Gastrocnemius medialis (tissue), 4 donors: ENCODE data around the gene CTIF. TPM values are rescaled to one million over a fixed set of nuclear protein-coding genes. Genes with fewer than 3 reads are reported as not detected.

Source experiments
- ATAC-seq, 2 donors: fragments of 150-250 bp; one replicate each; pipeline ENCODE4 v1.9.1; 2016
- DNase-seq, 2 donors: peaks; one replicate each; pipeline ENCODE4 v3.0.0-alpha.2; 2019
- H3K27ac ChIP-seq, 4 donors: fragments of 200-600 bp; sonication (generic); 1 replicate in 1 of 4; 2 replicates in 3 of 4; pipeline ENCODE4 v1.5.1; 2016 to 2018; ENCODE audit warnings: mild to moderate bottlenecking in 2 of 4, moderate library complexity in 1 of 4
- H3K27me3 ChIP-seq, 3 donors: fragments of 200-600 bp; sonication (generic) in 2 of 3; 1 replicate in 1 of 3; 2 replicates in 2 of 3; pipeline versions ENCODE4 v1.5.1 to v1.6.0; 2016 to 2019; ENCODE audit warnings: mild to moderate bottlenecking in 1 of 3, moderate library complexity in 1 of 3
- H3K36me3 ChIP-seq, 2 donors: fragments of 200-600 bp; sonication (generic) in 1 of 2; one replicate each; pipeline ENCODE4 v1.5.1; 2017 to 2018
- H3K4me1 ChIP-seq, 2 donors: fragments of 200-600 bp; sonication (generic) in 1 of 2; one replicate each; pipeline ENCODE4 v1.5.1; 2016 to 2017; ENCODE audit warnings: mild to moderate bottlenecking in 2 of 2
- H3K4me3 ChIP-seq, 4 donors: fragments of 200-600 bp; sonication (generic) in 3 of 4; 1 replicate in 1 of 4; 2 replicates in 3 of 4; pipeline ENCODE4 v1.5.1; 2016 to 2019; ENCODE audit warnings: mild to moderate bottlenecking in 2 of 4
- H3K9me3 ChIP-seq, 3 donors: fragments of 200-600 bp; sonication (generic) in 2 of 3; 1 replicate in 1 of 3; 2 replicates in 2 of 3; pipeline ENCODE4 v1.5.1; 2016 to 2019
- POLR2A ChIP-seq, 2 donors: fragments of 450-650 bp; IDR thresholded peaks; one replicate each; pipeline ENCODE4 v1.6.1; 2017; ENCODE audit warnings: antibody characterized with exemption in 2 of 2, mild to moderate bottlenecking in 2 of 2, moderate library complexity in 2 of 2
- in situ Hi-C, 4 donors: fragments of 200-750 bp; cut with MboI; loops; one replicate each; pipeline versions ENCODE4 v1.15.0 to v1.8.0; 2017; ENCODE audit warnings: low sequenced_read_pairs in 4 of 4
- intact Hi-C: fragments of 100-400 bp; cut with DNase I; formaldehyde crosslinking; loops from one replicate; pipeline ENCODE4 v1.15.1; 2023; ENCODE audit warnings: low total_unique reads
- total RNA-seq, 4 donors: library from RNA; depleted of rRNA; stranded (reverse); fragments of >200 nt; gene quantifications; one replicate each; pipeline versions ENCODE4 v1.1.0 to v1.2.3, GENCODE V29; 2016
- TF ChIP-seq, protein P1 (sequence below), 5 experiments: fragments of 450-650 bp in 3 of 5; fragments of 200-600 bp in 2 of 5; sonication (generic) in 2 of 5; IDR thresholded peaks in 4 of 5; conservative IDR thresholded peaks in 1 of 5; 1 replicate in 4 of 5; 2 replicates in 1 of 5; pipeline ENCODE4 v1.5.1; 2016 to 2019; ENCODE audit warnings: antibody characterized with exemption in 5 of 5, mild to moderate bottlenecking in 3 of 5, moderate library complexity in 3 of 5

The CTIF gene
- total RNA-seq, 4 donors from 2014 or later = 20.2 to 35.4 (median 23.1) TPM

DNA sequence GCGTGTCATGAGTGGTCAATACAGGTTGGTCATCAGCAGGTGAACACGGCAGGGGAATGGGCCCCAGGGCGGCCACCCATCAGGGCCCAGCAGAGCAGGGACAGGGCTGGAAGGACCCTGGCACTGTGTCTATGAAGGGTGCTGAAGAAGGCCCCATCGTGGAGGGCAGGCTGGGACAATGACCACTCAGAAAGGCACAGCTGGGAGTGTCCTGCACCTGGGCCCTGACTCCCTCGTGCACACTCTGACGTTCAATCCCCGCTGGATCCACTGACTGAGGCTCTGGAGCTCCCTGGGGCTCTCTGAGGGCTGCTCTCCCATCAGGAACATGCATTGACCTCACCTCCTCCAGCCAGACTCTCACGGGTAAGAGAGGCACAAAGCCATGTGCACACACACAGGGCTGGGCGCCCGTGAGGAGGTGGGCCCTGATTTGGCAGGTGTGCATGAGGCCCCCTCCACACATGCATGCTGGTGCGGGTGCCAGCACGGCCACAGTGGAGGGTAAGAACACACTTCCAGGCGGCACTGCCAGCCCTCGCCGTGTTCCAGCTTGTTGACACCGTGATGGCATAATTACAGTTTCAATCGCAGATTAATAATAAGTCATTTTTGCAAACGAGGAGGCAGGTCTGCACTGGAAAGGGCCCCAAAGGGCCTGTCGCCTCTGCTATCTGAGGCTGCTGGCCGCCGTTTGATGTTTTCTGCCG, 353.5 kb downstream of the CTIF start:
- no peaks in the 10 kb centered on the region for H3K27me3 ChIP-seq
- peaks cover 12 to 13% of the 10 kb centered on the region in 2 donors for H3K4me1 ChIP-seq
- no peaks in the 10 kb centered on the region for H3K36me3 ChIP-seq
- no peak overlapping the region for H3K4me3 ChIP-seq
- H3K9me3 ChIP-seq = no peaks in the 10 kb centered on the region
- no peak overlapping the region for H3K27ac ChIP-seq
- no peak for DNase-seq
- intact Hi-C loops = no loop called here
- ATAC-seq = no peak
- no peak for TF ChIP-seq POLR2A (IDR thresholded peaks at IDR 0.05)
- TF ChIP-seq, protein P1, sequence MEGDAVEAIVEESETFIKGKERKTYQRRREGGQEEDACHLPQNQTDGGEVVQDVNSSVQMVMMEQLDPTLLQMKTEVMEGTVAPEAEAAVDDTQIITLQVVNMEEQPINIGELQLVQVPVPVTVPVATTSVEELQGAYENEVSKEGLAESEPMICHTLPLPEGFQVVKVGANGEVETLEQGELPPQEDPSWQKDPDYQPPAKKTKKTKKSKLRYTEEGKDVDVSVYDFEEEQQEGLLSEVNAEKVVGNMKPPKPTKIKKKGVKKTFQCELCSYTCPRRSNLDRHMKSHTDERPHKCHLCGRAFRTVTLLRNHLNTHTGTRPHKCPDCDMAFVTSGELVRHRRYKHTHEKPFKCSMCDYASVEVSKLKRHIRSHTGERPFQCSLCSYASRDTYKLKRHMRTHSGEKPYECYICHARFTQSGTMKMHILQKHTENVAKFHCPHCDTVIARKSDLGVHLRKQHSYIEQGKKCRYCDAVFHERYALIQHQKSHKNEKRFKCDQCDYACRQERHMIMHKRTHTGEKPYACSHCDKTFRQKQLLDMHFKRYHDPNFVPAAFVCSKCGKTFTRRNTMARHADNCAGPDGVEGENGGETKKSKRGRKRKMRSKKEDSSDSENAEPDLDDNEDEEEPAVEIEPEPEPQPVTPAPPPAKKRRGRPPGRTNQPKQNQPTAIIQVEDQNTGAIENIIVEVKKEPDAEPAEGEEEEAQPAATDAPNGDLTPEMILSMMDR (IDR thresholded peaks at IDR 0.05 in 4 of 5, conservative IDR thresholded peaks at IDR 0.05 in 1 of 5) = no peak
- in situ Hi-C loops = no loop called here

DNA sequence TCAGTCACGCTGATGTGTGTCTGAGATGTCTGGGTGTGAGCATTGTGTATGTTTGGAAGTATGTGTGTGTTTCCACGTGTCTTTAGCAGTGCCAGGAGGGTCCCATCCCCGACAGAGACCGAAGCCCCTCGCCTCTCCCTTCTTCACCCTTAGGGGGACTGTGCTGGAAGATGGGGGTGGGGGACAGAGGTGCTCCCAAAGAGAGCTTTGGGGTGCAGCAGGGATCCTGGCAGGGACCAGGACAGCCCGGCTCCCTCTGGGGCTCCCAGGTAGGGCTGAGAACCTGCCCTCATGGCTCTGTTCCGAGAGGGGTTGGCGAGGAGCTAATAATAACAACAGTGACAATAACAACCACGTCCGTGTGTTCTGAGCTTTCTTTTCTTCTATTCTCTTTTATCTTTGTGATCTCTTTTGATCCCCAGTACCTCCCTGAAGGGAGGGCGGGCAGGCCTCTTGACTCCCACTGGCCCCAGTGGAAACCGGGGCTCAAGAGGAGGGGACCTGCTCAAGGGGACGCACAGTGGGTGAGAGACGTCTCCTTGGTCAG, 354.3 kb downstream of the CTIF start:
- intact Hi-C loops = no loop called here
- no peaks in the 10 kb centered on the region for H3K36me3 ChIP-seq
- H3K9me3 ChIP-seq = no peaks in the 10 kb centered on the region
- no peak overlapping the region for H3K4me3 ChIP-seq
- H3K4me1 ChIP-seq = peaks cover 6 to 7% of the 10 kb centered on the region in 2 donors
- no peak for ATAC-seq
- DNase-seq = no peak
- H3K27me3 ChIP-seq = no peaks in the 10 kb centered on the region
- in situ Hi-C loops = no loop called here
- no peak overlapping the region for H3K27ac ChIP-seq
- TF ChIP-seq POLR2A (IDR thresholded peaks at IDR 0.05) = no peak
- TF ChIP-seq, protein P1 (IDR thresholded peaks at IDR 0.05 in 4 of 5, conservative IDR thresholded peaks at IDR 0.05 in 1 of 5) = no peak

DNA sequence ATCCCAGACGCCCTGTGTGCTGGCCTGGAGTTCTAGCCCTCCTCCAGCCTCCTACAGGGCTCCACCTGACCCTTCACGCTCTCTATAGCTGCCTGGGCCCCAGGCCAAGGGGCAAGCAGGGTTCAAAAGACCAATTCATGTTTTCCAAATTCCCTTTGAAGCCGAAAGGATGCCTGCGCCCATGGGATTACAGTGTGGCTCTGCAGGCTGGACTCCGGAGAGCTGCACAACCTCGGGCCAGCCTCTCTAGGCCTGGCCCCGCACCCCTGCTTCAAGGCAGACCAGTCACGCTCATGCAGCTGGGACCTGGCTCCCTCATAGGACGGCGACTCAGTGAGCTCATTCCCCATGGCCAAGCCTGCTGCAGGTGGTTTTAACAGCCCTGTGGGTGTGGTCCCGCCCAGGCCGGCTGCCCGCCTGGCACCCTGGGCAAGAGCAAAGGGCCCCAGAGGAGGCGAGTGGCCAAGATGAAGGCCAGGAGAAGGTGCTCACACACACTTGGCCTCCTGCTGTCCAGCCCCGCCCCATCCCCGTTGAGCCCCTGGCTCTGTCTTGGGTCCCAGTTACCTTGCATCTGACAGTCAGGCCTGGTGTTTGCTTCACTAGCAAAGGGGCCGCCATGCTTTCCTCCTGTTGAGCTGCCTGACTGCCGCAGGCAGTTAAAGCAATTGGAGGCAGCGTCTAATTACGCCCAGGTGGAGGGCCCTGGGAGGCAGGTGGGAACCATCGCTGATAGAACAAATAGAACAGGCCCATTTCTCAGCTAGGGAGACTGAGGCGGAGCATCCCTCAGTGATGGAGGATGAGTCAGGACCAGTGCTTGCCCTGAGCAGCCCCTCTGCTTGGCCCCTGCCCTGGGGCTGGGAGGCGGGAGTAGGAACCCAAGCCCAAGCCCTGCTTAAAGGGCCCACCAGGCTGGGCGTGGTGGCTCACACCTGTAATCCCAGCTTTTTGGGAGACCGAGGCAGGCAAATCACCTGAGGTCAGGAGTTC, 355.1 kb downstream of the CTIF start:
- in situ Hi-C loops = no loop called here
- intact Hi-C loops = no loop called here
- ATAC-seq (no peak), DNase-seq (no peak)
- Histone ChIP-seq H3K4me3 (no peak overlapping the region), H3K36me3 (no peaks in the 10 kb centered on the region), H3K9me3 (no peaks in the 10 kb centered on the region), H3K4me1 (peaks cover 6% of the 10 kb centered on the region in 2 donors), H3K27me3 (no peaks in the 10 kb centered on the region), H3K27ac (no peak overlapping the region)
- TF ChIP-seq, protein P1 (IDR thresholded peaks at IDR 0.05 in 4 of 5, conservative IDR thresholded peaks at IDR 0.05 in 1 of 5) = no peak
- no peak for TF ChIP-seq POLR2A (IDR thresholded peaks at IDR 0.05)

DNA sequence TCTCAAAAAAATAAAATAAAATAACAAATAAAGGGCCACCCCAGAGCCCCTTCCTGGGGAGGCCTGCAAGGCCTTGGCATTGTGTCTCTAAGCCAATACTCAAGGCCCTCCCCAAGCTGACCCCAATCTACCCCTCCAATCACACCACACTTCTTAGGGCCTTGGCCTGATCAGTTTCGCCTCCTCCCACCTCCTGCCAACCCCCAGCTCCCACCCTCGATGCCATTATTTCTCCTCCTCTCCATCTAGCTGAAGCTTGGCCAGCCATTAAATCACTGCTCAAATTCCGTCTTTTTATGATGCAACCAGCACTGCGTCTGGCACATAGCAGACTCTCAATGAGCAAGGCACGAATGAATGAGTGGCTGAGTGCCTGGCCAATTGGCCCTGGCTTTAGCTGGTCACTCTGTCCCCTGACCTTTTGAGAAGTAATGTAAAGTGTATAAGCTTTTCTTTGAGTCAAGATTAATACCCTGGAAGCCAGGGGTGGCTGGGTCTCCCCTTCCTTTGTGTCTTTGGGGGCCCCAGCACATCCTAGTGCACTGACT, 356.0 kb downstream of the CTIF start:
- Histone ChIP-seq H3K27ac (no peak overlapping the region), H3K4me3 (no peak overlapping the region), H3K27me3 (no peaks in the 10 kb centered on the region), H3K4me1 (no peaks in the 10 kb centered on the region), H3K9me3 (no peaks in the 10 kb centered on the region), H3K36me3 (no peaks in the 10 kb centered on the region)
- DNase-seq (no peak), ATAC-seq (no peak)
- TF ChIP-seq, protein P1 (IDR thresholded peaks at IDR 0.05 in 4 of 5, conservative IDR thresholded peaks at IDR 0.05 in 1 of 5) = no peak
- TF ChIP-seq POLR2A (IDR thresholded peaks at IDR 0.05) = no peak
- intact Hi-C loops = no loop called here
- in situ Hi-C loops = no loop called here
